DMS79 treated with DMSO at 0.1 percent for 48 hours (cell line): ENCODE data around the gene GPS1.

ENCODE experiments used
- DNase-seq: peaks from one replicate; lab custom pipeline; 2025; lab: John Stamatoyannopoulos, UW

The GPS1 gene

DNA sequence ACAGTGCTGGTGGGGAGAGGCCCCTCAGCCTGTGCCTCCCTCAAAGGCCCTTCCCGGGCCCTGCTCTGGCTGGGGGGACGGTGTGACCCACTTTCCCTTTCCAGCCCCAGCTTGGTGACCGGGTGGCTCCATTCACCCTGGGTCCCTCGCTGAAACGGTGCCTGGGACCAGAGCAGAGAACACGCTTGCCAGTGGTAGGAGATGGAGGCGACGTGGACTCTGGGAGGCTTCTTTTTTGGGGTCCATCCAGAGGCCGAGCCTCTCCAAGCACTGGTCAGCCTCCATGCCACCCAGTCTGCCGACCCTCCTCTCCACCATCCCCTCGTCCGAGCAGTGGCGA, 36.8 kb upstream of the GPS1 start:
- no peak for DNase-seq

DNA sequence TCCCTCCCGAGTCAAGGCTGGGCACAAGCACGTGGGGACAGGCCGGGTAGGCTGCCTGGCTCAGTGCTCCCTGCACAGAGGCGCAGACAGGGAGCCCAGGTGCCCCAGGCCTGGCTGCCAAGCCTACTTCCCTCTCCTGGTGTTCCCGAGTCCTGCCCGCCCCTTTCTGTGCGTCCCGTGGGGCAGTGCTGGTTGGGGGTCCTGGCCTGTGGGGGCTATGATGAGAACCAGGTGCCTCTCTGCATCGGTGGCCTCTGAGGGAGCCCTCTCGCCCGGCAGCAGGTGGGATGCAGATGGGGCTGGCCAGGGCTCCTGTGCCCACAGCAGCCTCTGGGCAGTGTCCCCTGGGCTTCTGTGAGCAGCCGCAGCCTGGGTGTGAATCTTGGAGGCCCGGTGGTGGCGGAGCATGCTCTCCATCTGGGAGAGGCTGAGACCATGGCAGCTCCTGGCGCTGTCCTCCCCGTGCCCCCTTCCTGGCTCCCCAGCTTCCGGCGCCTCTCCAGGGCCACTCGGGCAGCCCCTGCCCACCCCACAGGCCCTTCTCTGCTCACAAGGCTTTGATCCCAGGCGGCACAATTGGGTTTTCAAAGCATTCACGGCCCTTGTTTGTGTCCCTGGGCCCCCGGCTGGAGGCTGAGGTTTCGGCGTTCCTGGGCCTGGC, 36.3 kb upstream of the GPS1 start:
- no peak for DNase-seq

DNA sequence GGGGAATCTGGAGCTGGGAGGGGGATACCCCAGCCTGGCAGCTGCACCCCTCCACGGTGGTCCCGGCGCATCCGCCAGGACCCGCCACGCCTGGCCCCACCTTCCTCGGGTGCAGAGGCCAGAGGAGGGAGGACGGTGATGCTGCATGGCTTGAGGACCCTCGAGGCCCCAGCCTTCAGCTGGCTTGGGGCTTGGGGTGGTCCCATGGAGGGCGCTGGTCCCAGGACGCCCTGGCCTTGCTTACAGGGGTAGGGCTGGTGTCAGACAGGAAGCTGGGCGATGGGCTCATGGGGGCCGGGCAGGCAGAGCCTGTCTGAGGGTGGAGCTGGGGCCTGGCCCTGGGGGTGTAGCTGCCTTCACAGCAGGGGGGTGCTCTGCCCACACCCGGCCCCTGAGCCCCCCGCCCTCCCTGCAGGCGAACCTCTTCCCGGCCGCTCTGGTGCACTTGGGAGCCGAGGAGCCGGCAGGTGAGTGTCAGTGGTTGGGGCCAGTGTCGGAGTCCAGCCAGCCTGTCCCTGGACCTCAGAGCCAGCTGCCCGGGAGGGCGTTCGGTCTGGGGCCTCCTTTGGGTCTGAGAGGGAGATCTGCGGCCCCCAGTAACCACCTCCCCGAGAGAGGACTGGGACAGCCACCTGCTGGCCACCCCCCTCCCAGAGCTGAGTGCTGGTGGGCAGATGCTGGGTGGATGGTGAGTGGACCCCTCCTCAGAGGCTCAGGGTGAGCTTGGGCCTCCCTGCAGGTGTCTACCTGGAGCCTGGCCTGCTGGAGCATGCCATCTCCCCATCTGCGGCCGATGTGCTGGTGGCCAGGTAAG, 35.4 kb upstream of the GPS1 start:
- DNase-seq, result no peak

DNA sequence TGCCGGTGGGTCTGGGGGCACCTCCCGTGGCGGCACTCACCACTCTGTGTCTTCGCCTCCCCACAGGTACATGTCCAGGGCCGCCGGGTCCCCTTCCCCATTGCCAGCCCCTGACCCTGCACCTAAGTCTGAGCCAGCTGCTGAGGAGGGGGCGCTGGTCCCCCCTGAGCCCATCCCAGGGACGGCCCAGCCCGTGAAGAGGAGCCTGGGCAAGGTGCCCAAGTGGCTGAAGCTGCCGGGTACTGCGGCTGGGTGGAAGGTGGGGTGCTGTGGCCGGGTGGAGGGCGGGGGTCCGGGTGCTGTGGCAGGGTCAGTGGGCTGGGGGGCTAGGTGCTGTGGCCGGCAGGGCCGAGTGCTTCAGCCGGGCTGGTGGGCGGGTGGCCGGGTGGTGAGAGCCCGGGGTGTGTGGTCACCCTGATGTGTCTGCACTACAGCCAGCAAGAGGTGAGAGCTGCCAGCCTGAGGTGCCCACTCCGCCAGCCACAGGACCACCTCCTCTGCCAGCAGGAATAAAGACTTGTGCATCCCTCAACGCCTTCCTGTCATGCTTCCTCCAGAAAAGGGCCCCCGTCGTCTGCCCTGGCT, 34.7 kb upstream of the GPS1 start:
- no peak for DNase-seq

DNA sequence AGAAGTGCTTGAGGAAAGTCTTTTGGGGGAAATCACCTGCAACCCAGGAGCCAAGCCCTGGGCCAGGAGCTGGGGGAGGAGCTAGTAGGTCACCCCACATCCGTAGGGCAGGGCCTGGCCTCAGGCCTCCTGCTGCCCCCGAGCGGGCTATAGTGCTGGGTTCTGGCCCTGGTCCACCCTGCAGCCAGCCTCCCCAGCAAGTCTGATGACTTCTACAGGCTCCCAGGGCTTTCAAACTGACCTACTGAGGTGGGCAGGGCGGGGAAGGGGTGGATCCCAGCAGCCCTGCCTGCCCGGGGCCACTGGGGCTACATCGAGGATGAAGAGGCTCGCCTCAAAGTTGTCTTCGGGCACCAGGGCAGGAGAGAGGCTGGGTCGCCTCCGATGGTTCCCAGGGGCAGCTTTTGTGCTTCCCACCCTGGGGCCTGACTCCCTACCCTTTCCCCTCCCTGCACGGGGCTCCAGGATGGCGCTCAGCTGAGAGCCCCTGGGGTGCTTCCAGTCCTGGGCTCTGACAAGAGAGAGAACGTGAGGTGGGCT, 34.0 kb upstream of the GPS1 start:
- DNase-seq, result no peak

DNA sequence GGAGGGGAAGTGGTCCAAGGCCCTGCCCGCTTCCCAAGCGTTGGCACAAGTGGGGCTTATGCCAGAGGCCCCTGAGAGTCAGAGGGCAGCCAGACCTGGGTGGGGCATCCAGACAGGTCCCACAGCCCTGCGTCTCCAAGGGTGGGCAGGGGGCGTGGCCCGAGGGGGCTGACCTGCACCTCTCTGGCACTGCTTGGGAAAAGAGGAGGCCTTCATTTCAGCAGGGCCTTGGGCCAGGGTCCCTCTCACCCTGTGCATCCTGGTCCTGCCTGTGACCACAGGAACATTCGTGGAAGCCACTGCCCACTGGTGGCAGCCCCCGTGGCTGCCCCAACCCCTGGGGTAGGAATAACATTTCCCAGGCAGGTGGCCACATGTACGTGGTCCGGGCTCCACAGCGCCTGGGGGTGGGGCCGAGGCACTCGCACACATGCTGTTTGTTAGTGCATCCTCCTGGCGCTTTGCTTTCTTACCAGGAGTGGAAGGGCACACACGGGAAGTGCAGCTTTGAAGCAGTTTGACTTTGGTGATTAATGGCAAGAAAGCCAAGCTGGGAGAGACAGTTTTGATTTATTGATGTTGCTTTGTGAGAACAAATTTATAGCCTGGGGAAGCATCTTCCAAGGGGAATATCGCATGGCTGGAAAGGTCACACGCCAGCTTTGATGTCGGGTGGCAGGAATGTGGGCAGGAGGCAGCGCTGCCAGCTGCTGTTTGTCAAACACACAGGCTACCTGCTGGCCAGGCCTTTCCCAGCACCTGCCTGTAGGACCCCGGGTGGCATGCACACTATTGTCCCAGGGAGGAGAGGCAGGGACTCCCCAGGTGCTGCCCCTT, 33.3 kb upstream of the GPS1 start:
- no peak for DNase-seq

DNA sequence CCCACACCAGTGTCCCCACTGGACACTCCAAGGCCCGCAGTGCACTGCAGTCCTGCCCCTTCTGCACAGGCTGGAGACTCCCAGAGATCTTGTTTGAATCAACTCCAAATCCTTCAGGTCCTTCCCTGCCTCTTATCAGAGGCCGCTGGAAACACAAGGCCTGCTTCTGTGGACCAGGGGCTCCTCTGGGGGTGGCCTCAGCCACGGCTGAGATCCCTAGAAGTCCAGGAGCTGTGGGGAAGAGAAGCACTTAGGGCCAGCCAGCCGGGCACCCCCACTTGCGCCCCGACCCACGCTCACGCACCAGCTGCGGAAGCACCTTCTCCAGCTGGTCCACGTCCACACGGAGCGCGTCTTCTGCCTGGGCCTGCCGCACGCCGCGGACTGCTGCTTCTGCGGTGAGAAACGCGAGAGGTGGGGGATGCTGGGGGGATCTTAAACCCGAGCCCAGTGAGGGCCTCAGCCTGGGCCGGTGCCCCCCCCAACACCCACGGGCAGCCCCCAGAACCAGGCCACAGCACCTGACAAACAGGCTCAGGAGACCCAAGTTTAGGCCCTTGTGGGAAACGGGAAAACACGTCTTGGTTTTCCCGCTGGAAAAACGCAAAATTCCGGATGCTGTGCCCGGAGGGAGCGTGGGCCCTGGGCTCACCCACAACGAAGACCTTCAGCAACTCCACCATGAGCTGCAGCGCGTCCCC, 32.6 kb upstream of the GPS1 start:
- no peak for DNase-seq

DNA sequence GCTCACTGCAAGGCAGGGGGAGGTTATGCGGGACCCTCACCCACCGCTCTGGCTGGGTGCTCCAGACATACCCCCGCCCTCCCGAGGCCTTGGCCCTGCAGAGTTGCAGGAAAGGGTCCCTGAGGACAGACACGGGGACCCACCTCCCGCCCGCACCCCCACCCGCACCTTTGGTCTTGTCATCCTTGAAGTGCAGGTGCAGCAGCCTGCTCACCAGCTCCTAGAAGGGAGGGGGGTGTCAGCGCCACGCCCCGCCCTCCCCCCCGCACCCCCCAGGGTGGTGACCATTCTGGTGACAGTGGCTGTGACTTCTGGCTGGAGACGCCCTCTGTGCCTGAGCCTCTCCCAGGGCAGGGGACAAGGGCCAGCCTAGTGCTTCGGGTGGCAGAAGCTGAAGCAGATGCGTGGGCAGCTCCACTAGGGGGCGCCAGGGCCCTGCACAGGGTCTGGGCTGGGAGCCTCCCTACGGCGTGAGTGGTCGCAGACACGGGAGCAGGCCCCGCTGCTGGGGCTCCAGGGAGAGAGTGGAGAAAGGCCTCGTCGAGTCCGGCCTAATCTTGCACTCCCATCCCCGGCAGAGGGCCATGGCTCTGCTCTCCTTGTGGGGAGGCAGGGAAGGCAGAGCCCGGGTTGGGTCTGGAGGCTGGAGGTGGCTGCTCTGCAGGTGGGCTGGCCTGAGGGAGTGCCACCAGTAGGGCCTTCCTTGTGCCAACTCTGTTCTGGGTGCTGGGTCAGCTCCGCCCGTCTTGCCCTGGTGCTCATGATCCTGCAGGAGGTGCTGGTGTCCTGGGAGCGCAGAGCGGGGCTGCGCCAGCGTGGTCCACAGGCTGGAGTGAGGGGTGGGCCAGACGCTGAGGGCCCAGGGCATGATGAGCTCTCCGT, 31.8 kb upstream of the GPS1 start:
- no peak for DNase-seq

DNA sequence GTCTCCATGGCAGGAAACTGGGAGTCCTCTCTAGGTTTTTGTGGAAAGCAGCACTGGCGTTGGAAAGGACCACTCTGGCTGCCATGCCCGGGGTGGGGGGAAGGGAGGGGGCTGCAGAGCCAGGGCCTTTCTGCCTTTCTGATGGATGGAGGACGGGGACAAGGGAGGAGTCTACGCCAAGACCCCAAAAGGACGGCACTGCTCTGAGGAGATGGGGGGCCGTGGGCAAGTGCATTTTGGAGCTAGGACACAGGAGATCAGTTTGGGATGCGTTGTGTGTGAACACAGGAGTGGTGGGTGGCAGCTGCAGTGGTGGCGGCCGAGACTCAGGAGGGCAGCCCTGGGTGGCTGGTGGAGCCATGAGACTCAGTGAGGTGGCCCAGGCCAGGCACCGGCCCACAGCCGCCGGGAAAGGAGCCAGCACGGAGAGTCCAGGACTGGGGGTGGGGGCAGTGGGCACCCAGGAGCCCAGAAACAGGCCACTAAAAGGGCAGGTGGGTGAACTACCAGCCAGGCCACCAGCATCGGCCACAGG, 31.1 kb upstream of the GPS1 start:
- no peak for DNase-seq

DNA sequence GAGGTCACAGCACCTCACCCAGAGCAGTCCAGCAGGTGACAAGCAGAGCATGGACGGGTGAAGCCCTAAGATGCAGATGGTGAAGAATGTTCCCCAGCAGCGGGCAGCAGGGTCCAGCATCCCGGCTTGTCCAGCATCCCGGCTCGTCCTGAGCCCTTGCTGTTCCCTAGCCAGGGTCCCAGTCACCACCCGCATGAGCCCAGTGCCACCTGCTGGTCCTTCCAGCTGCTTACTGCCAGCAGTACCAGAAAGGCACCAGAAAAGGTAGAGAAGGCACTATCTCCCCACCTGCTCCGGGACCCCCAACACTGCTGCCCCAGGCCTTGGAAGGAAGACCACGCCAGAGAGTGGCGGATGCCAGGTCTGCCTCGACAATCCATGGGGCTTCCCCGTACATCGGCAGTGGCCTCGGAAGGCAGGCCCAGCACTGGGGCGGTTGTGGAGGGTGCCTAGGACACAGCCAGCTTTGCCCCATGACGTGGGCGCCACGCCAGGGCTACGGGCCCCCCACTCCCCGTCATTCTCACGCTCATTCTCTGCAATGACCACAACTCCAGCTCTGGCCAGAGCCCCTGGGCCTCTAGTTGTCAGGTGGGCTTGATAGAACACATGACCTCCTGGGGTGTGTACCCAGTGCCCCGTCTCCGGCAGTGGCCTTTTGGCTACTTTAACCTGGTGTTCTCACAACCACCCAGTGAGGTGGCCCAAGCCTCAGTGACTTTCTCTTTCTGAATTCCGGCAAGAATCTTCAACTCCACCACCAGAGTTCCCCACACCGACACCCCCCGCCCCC, 30.4 kb upstream of the GPS1 start:
- DNase-seq, result no peak

DNA sequence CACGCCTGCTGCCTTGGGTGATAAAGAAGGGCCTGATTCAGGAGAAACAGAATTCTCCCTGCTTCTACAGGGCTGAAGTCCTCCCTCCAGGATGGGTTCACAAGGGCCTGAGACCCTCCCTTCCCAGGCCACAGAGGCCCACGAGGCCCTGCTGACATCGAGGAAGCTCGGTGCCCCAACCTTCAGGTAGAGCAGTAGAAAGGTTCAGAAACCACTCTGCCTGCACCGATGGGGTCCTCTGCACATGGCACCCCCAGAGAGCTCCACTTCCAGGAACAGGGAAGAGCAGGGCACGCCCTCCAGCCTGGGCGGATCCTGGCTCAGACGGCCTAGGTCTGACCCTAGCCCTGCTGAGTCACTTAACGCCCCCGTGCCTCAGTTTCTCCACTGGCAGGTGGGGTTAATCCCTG, 29.8 kb upstream of the GPS1 start:
- no peak for DNase-seq

DNA sequence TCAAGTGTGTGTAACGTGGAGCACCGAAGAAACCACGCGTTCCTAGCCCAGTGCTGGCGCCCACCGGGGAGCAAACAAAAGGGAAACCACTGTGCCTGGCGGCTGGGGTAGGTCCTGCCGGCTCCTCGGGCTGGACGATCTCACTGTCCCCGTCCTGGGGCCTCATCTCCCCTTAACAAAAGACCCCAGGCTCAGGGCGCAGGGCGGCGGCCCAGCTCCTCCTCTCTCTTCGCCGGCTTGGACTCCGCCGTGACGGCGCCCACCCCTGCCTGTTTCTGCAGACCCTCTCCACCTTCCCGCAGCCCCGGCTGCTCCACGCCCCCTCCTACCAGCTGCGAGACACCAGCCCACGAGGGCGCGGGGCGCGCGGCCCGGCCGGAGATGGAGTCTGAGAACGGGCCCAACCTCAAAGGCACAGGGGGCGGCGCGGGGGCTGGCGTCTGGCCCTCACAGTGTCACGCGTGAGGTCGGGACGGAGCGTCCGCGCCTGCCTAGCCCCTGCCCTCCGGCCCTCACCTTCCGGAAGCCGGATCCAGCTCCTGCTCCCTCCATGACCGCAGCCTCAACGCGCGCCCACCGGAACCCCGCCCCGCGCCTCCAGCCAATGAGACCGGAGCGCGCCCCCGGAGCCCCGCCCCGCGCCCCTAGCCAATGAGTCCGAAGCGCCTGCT, 29.3 kb upstream of the GPS1 start, which contains the start of gene CENPX:
TSS of gene CENPX (minus strand) at position 569 of the 671 bp plus-strand sequence. CDS start at position 552, 17 bp downstream.
- DNase-seq, result no peak

DNA sequence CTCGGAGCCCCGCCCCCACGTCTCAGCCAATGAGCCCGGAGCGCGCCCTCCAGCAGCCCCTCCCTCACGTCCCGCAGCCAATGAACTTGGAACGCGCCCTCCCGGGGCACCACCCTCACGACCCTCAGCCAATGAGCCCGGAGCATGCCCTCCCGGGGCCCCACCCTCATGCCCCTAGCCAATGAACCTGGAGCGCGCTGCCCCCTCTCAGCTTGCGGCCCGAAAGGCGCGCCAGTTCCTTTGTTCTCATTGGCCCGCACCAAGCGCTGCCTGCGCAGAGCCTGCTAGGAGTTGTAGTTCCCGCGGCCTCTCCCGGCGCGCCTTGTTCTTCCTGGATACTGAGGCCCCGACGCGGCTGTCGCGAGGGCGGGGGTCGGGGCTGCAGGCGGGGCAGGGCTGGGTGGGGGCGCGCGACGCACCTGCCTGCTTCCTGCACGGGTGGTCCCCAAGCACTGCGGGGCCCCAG, 28.7 kb upstream of the GPS1 start, which contains the start of gene LRRC45:
TSS of gene LRRC45 (plus strand) at position 325 of the 466 bp plus-strand sequence. CDS start 339 bp downstream, outside the sequence.
- peak; percentile 85 for DNase-seq

DNA sequence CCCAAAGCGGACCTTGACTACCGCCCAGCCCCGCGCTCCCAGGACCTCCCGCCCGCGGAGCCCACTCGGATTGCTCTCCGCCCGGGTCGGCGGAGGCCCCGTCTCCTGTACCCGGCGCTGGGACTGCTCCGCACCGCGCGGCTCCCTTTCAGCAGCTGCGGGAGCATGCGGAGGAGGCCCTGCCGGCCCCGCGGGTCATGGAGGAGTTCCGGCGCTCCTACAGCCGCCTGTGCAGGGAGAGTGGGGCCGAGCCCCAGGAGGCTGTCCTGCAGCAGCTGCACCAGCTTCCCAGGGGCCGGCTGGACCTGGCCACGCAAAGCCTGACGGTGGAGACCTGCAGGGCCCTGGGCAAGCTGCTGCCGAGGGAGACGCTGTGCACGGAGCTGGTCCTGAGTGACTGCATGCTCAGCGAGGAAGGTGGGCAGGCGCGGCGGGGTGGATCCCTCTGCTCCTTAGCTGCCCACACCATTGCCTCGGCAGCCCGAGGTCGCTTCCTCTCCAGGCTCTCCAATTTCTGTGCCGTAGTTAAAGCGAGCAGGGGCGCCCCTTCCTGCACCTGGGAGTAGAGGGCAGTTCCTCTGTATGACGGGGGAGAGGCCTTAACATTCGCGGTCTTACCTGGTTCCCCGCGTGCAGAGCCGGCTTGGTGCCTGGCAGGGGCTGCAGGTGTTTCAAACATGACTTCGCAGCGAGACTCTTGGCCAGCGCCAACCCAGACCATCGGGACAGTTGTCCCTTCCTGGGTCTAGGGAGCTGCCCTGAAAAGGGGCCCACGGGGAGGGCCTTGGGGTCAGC, 28.1 kb upstream of the GPS1 start:
- no peak for DNase-seq

DNA sequence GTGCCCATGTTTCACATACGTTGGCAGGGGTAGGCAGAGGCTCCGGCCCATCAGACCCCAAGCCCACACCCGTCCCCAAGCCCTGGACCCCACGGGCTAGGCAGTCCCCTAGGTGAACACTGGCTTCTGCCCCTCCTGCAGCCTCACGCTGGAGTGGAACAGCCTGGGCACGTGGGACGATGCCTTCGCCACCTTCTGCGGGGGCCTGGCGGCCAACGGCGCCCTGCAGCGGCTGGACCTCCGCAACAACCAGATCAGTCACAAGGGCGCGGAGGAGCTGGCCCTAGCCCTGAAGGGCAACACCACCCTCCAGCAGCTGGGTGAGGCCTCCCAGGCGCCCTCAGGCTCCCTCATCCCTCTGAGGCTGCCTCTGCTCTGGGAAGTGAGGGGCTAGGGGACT, 26.8 kb upstream of the GPS1 start:
- DNase-seq, result no peak

DNA sequence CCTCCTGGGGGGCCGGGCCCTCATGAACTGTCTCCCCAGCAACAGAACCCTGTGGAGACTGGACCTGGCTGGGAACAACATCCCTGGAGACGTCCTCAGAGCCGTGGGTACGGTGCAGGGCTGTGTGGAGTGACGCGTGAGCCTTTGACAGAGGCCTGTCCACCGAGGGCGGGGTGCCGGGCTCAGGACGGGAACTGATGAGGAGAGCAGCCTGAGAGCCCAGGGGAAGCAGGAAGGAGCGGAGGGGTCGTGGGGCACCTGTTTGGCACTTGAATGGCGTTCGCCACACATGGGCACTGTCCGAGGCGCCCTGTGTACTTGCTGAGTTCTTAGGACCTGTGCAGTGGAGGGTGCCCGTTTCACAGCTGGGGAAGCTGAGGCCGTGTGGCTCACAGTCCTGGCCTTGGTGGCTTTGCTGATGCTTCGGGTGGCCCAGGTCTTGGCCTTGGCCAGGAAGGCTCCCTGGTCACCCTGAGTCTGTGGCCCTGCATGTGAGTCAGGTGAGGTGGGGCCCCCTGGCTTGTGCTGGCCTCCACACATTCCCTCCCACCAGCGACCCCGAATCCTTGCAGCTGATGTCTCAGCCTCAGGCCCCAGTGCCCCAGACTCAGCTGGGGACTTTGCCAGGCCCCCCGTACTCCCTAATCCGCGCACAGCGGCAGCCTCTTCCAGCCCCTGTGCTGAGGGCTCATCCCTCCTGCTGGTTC, 26.1 kb upstream of the GPS1 start:
- DNase-seq, result no peak

DNA sequence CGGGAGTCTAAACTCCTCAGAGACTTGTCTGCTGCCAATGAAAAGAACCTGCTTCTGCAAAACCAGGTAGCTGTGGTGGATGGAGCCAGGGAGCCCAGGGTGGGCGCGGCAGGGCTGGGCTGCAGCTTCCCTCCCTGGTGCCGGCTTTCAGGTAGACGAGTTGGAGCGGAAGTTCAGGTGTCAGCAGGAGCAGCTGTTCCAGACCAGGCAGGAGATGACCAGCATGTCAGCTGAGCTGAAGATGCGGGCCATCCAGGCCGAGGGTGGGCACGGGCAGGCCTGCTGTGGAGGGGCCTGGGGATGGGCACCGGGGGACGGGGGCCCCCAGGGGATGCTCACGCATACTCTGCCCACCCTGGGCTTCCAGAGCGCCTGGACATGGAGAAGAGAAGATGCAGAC, 23.5 kb upstream of the GPS1 start:
- no peak for DNase-seq
